HepG2 (cell line): ENCODE data around the gene CMKLR1. TPM values are rescaled to one million over a fixed set of nuclear protein-coding genes. Genes with fewer than 3 reads are reported as not detected.

Source experiments
- IKZF4 ChIP-seq: sonication (generic); formaldehyde crosslinking; IDR thresholded peaks from 2 replicates; pipeline ENCODE4 v1.5.1; 2020; ENCODE audit warnings: borderline replicate concordance, mild to moderate bottlenecking, low read depth, missing genetic modification reagents; ENCODE audit errors: not compliant biosample characterization
- ISL2 ChIP-seq: sonication (generic); formaldehyde crosslinking; IDR thresholded peaks from 2 replicates; pipeline ENCODE4 v1.5.0; 2020; ENCODE audit warnings: missing genetic modification reagents
- NFKBIZ ChIP-seq: IDR thresholded peaks from 2 replicates; pipeline ENCODE4 v1.6.1; 2018; ENCODE audit warnings: missing genetic modification reagents, missing compliant biosample characterization
- ONECUT2 ChIP-seq: sonication (generic); formaldehyde crosslinking; IDR thresholded peaks from 2 replicates; pipeline ENCODE4 v1.4.0; 2020; ENCODE audit warnings: missing genetic modification reagents
- SMARCE1 ChIP-seq: fragments of 450-650 bp; IDR thresholded peaks from 2 replicates; pipeline ENCODE4 v1.6.1; 2017; ENCODE audit warnings: borderline replicate concordance
- ZBTB10 ChIP-seq: sonication (generic); formaldehyde crosslinking; IDR thresholded peaks from 2 replicates; pipeline ENCODE4 v1.4.0; 2020; ENCODE audit warnings: missing genetic modification reagents, borderline replicate concordance
- ZBTB40 ChIP-seq, 2 experiments: fragments of 450-650 bp in 1 of 2; sonication (generic) in 1 of 2; formaldehyde crosslinking in 1 of 2; IDR thresholded peaks; 2 replicates each; pipeline versions ENCODE4 v1.6.1 to v1.8.0; 2016 to 2022; ENCODE audit warnings: antibody characterized with exemption in 1 of 2, mild to moderate bottlenecking in 1 of 2, missing genetic modification reagents in 1 of 2
- ZNF616 ChIP-seq: sonication (generic); formaldehyde crosslinking; IDR thresholded peaks from 2 replicates; pipeline ENCODE4 v1.5.0; 2020; ENCODE audit warnings: low read depth, mild to moderate bottlenecking, missing genetic modification reagents
- ZNF713 ChIP-seq: sonication (generic); formaldehyde crosslinking; IDR thresholded peaks from 2 replicates; pipeline ENCODE4 v1.4.0; 2020; ENCODE audit warnings: mild to moderate bottlenecking, missing genetic modification reagents
- polyA plus RNA-seq, 8 experiments: library from polyadenylated mRNA; depleted of rRNA in 3 of 8; stranded (reverse) in 7 of 8; unstranded in 1 of 8; fragments of >200 nt; fragmentation: Illumina TruSeq in 4 of 8; extraction: Trizol in 4 of 8; gene quantifications; 2 replicates each; pipeline versions ENCODE4 v1.2.1 to v1.2.3, GENCODE V29; 2011 to 2016; ENCODE audit warnings: low read depth in 4 of 8, missing spikeins in 1 of 8, mixed read lengths in 1 of 8; ENCODE audit not compliant: insufficient read depth in 1 of 8
- total RNA-seq, 5 experiments: library from RNA; depleted of rRNA; stranded (reverse); fragments of >200 nt; fragmentation: Illumina TruSeq; extraction: Trizol; gene quantifications; 2 replicates each; pipeline ENCODE4 v1.2.3, GENCODE V29; 2016; ENCODE audit warnings: low read depth in 1 of 5
- TF ChIP-seq, protein P1 (sequence below): sonication (generic); formaldehyde crosslinking; IDR thresholded peaks from 2 replicates; pipeline ENCODE4 v1.5.0; 2020; ENCODE audit warnings: mild to moderate bottlenecking, missing genetic modification reagents

CMKLR1 gene
- total and polyA plus RNA-seq, 2 of the 13 experiments (the other 11 are each of a cell fraction or from before 2014, with no cell fraction given): not detected

DNA sequence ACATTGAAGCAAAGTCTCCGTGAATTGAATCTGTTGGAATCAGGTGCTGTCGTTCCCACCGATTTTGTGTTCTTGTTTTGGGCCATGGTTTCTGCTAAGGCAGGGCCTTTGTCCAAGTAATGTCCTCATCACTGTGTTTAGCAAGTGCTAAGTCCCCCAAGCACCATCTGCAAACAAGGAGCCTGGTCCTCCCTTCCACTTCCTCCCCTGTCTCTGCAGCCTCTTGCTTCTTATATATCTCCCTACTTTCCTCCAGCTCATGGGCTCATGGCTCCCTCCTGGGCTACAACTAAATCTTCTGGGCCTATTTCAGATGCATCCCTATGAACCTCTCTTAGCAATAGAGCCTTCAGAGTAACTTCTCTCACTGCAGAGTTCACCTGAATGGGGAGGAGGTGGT is 25.8 kb upstream of the CMKLR1 start (continued):
- TF ChIP-seq, protein P1, sequence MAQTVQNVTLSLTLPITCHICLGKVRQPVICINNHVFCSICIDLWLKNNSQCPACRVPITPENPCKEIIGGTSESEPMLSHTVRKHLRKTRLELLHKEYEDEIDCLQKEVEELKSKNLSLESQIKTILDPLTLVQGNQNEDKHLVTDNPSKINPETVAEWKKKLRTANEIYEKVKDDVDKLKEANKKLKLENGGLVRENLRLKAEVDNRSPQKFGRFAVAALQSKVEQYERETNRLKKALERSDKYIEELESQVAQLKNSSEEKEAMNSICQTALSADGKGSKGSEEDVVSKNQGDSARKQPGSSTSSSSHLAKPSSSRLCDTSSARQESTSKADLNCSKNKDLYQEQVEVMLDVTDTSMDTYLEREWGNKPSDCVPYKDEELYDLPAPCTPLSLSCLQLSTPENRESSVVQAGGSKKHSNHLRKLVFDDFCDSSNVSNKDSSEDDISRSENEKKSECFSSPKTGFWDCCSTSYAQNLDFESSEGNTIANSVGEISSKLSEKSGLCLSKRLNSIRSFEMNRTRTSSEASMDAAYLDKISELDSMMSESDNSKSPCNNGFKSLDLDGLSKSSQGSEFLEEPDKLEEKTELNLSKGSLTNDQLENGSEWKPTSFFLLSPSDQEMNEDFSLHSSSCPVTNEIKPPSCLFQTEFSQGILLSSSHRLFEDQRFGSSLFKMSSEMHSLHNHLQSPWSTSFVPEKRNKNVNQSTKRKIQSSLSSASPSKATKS (CRISPR knock-in tag): no peak
- TF ChIP-seq ONECUT2 (CRISPR knock-in tag): no peak
- TF ChIP-seq ZBTB40 (IDR thresholded peaks at IDR 0.05): no peak
- TF ChIP-seq ZBTB40 (CRISPR knock-in tag; IDR thresholded peaks at IDR 0.05): no peak
- TF ChIP-seq ZBTB10: no peak
- TF ChIP-seq ZNF713 (CRISPR knock-in tag): no peak
- TF ChIP-seq IKZF4 (CRISPR knock-in tag): no peak
- no peak for TF ChIP-seq NFKBIZ
- TF ChIP-seq ISL2 (CRISPR knock-in tag): no peak
- TF ChIP-seq SMARCE1: no peak
- no peak for TF ChIP-seq ZNF616 (CRISPR knock-in tag)
